Heart left ventricle (tissue), 16 donors: Measurements from ENCODE around the gene ALDOA. TPM values are rescaled to one million over a fixed set of nuclear protein-coding genes. Genes with fewer than 3 reads are reported as not detected.
A peak's percentile ranks its signal among the peaks of the same experiment; 100 is the strongest.

ENCODE experiments used
- ATAC-seq, 4 donors: fragments of 200-7000 bp; cut with Tn5 transposase; one replicate each; pipeline ENCODE4 v1.9.1; 2020 to 2022; ENCODE audit warnings: moderate library complexity in 4 of 4, mild to moderate bottlenecking in 3 of 4, moderate number of reproducible peaks in 1 of 4
- DNase-seq, 5 donors: peaks; one replicate each; pipeline ENCODE4 v3.0.0-alpha.2; 2020
- H3K27ac ChIP-seq, 12 donors: fragments of 200-600 bp; sonication (generic) in 4 of 12; one replicate each; pipeline versions ENCODE4 v1.5.0 to v1.8.0; 2016 to 2022; ENCODE audit warnings: mild to moderate bottlenecking in 2 of 12
- H3K27me3 ChIP-seq, 9 donors: fragments of 200-600 bp; sonication (generic) in 2 of 9; one replicate each; pipeline versions ENCODE4 v1.5.1 to v1.8.0; 2016 to 2022; ENCODE audit warnings: mild to moderate bottlenecking in 3 of 9
- H3K36me3 ChIP-seq, 9 donors: fragments of 200-600 bp; sonication (generic) in 2 of 9; one replicate each; pipeline versions ENCODE4 v1.5.0 to v1.8.0; 2018 to 2022; ENCODE audit warnings: mild to moderate bottlenecking in 2 of 9
- H3K4me1 ChIP-seq, 12 donors: fragments of 200-600 bp; sonication (generic) in 4 of 12; one replicate each; pipeline versions ENCODE4 v1.5.0 to v1.8.0; 2016 to 2022; ENCODE audit warnings: mild to moderate bottlenecking in 3 of 12
- H3K4me3 ChIP-seq, 12 donors: fragments of 200-600 bp; sonication (generic) in 4 of 12; one replicate each; pipeline versions ENCODE4 v1.5.0 to v1.8.0; 2017 to 2022; ENCODE audit warnings: mild to moderate bottlenecking in 9 of 12, moderate library complexity in 4 of 12
- H3K9me3 ChIP-seq, 12 donors: fragments of 200-600 bp; sonication (generic) in 4 of 12; one replicate each; pipeline versions ENCODE4 v1.5.0 to v1.8.0; 2016 to 2022; ENCODE audit warnings: mild to moderate bottlenecking in 1 of 12
- POLR2A ChIP-seq, 2 donors: fragments of 450-650 bp; IDR thresholded peaks; one replicate each; pipeline ENCODE4 v1.6.1; 2017; ENCODE audit warnings: antibody characterized with exemption in 2 of 2, mild to moderate bottlenecking in 2 of 2, moderate library complexity in 2 of 2
- WGBS, 4 donors: extraction: QIAGEN DNeasy Blood & Tissue Kit in 2 of 4; methylation state at CpG; one replicate each; pipeline versions ENCODE4 v1.1.5 to v1.1.7; 2013 to 2018; 5-methylcytosine and 5-hydroxymethylcytosine counted together
- intact Hi-C, 10 donors: fragments of 100-400 bp; cut with DNase I; formaldehyde crosslinking; loops; one replicate each; pipeline versions ENCODE4 v1.11.1 to v1.14.2; 2022
- polyA plus RNA-seq, 2 donors: library from polyadenylated mRNA; stranded (reverse); fragments of 200-250 nt; gene quantifications; one replicate each; pipeline ENCODE4 v1.2.3, GENCODE V29; 2013
- total RNA-seq, 9 donors: library from RNA; depleted of rRNA in 2 of 9; stranded (reverse); fragments of >200 nt in 2 of 9; fragmentation: NEBNext Ultra II Directional in 3 of 9; extraction: Animal tissue kit (Norgen Biotek cat#: 25700) in 3 of 9; gene quantifications; one replicate each; pipeline versions ENCODE4 v1.1.0 to v1.2.4, GENCODE V29; 2016 to 2023
- TF ChIP-seq, protein P1 (sequence below), 12 donors: fragments of 200-600 bp; sonication (generic) in 4 of 12; IDR thresholded peaks; one replicate each; pipeline versions ENCODE4 v1.5.0 to v1.8.0; 2018 to 2022; ENCODE audit warnings: antibody characterized with exemption in 12 of 12, mild to moderate bottlenecking in 5 of 12
- donor health status: ischemic (EF 13 %, LVEDD 7.1; RV severe dilation, severe dysfunction).
- donor health status: healthy with polysubstance abuse.
- donor health status: DM: no; HTN: yes; CAD: no.
- donor health status: DM: no; HTN: no; CAD: no.
- donor health status: ischemic (EF 25% LVEDD 6.9; RV normal size, moderate dysfunction).
- donor health status: ischemic (EF 25% LVEDD 5.7; RV mildly dilated, moderate dysfunction).
- donor health status: healthy.
- donor health status: DM: yes; HTN: yes; CAD: no.
- donor health status: ischemic (EF 35%, LVEDD 5.7; RV mildly dilated, moderate dysfunction).
- donor health status: nonischemic (EF 11% LVEDD 7.7; RV severe dilation, severe dysfunction).
- donor health status: DM: yes; HTN: yes; CAD: no.
- donor health status: PGD.
- donor health status: ischemic (EF 29% LVEDD 5.4; RV normal size, mild dysfunction).
- donor health status: nonischemic (EF 23%, LVEDD 6.1; RV moderate dilation, normal function).

The ALDOA gene
- total and polyA plus RNA-seq, 11 donors: 2,585 to 5,076 (median 3,542) TPM

DNA sequence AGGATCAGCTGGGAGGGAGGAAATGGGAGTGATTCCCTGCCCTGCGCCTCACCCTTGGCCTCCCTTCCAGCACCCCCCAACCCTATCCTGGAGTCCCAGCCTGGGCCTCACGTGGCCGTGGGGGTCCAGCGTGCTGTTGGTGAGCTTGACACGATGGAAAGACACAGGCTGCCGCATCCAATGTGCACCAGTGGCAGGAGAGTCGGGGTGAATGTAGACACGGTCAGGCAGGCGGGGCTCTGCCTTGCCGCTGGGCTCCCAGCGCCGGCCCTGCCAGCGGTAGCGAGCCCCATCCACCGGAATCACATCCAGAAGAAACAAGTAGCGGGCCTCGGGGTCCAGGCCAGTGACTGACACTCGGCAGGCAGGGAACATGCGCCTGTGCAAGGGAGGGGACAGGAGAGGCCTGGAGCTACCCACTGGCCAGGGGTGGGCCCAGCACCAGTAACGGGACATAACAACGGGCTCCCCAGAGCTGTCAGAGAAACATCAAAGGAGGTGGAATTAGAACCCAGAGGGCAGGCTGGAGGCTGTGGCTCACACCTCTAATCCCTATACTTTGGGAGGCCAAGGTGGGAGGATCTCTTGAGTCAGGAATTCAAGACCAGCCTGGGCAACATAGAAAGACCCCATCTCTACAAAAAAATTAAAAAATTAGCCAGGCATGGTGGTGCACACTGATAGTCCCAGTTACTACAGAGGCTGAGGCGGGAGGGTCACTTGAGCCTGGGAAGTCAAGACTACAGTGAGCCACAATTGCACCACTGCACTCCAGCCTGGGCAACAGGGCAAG lies 23.5 kb downstream of the ALDOA start:
- peaks cover 0 to 31% (median 22%) of the 10 kb centered on the region in 9 donors for H3K36me3 ChIP-seq
- peak overlapping the region in 1 of 12 donors; percentile 15 for H3K27ac ChIP-seq
- DNase-seq (peak in 1 of 5 donors; percentile 60), ATAC-seq (no peak)
- H3K27me3 ChIP-seq: no peaks in the 10 kb centered on the region
- H3K9me3 ChIP-seq: no peaks in the 10 kb centered on the region
- 82 to 85% (median 83%) methylated on average over 22 of the region's 22 CpGs for WGBS, 4 donors
- no peak overlapping the region for H3K4me3 ChIP-seq
- intact Hi-C loops: loop anchor here in 1 of 10 donors (5.0 kb wide), 1 partner anchor 318 kb away; the partner anchor contains the start of gene ZNF771
- peaks cover 0 to 66% (median 26%) of the 10 kb centered on the region in 12 donors for H3K4me1 ChIP-seq
- TF ChIP-seq, protein P1, sequence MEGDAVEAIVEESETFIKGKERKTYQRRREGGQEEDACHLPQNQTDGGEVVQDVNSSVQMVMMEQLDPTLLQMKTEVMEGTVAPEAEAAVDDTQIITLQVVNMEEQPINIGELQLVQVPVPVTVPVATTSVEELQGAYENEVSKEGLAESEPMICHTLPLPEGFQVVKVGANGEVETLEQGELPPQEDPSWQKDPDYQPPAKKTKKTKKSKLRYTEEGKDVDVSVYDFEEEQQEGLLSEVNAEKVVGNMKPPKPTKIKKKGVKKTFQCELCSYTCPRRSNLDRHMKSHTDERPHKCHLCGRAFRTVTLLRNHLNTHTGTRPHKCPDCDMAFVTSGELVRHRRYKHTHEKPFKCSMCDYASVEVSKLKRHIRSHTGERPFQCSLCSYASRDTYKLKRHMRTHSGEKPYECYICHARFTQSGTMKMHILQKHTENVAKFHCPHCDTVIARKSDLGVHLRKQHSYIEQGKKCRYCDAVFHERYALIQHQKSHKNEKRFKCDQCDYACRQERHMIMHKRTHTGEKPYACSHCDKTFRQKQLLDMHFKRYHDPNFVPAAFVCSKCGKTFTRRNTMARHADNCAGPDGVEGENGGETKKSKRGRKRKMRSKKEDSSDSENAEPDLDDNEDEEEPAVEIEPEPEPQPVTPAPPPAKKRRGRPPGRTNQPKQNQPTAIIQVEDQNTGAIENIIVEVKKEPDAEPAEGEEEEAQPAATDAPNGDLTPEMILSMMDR (IDR thresholded peaks at IDR 0.05): no peak
- TF ChIP-seq POLR2A (IDR thresholded peaks at IDR 0.05): no peak

DNA sequence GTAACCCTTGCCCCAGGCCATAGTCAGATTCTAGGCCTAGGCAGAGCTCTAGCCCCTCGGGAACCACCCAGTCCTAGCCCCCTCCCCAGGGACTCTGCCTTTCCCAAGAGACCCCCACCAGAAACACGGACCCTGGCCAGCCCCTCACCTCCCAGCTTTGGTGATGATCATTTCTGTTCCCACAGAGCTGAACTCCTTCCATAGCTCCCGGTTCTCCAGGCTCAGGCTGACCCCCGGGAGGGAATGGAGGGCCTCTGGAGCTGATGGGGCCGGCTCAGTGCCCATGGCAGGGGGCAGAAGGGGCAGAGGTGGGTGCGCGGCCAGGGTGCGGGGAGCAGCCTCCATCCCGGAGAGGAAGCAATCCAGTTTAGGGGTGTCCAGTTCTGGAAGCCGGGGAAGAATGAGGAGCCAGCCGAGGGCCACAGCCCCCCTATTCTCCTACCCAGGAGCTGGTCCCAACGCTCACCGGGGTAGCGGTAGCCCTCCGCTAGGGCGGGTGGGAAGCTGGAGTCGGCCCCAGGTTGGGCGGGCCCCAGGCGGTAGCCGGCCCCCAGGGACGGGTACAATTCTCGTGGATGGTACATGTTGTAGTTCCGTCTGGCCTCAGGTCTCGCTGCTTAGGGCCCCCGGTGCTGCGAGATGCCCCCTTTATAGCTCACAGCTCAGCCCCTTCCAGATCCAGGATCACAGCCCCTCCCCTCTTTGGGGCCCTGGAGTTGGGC lies 25.2 kb downstream of the ALDOA start:
- peak overlapping the region in 10 of 12 donors; percentile 41 to 66 (median 58) for H3K4me3 ChIP-seq
- H3K4me1 ChIP-seq: peaks cover 4 to 72% (median 39%) of the 10 kb centered on the region in 12 donors
- TF ChIP-seq, protein P1 (IDR thresholded peaks at IDR 0.05): no peak
- no peak for TF ChIP-seq POLR2A (IDR thresholded peaks at IDR 0.05)
- intact Hi-C loops: loop anchor here in 5 of 10 donors (2.0 to 10.0 kb wide), 6 partner anchors 14 to 324 kb away; partner anchors contain the start of genes ZNF771 (in 2 of the 5), CD2BP2 (in 1 of the 5) and TLCD3B (in 1 of the 5)
- DNase-seq (peak in 1 of 5 donors; percentile 62), ATAC-seq (no peak)
- no peaks in the 10 kb centered on the region for H3K27me3 ChIP-seq
- peak overlapping the region in 11 of 12 donors; percentile 9 to 94 (median 87) for H3K27ac ChIP-seq
- H3K36me3 ChIP-seq: peaks cover 0 to 25% (median 15%) of the 10 kb centered on the region in 9 donors
- WGBS, 4 donors: 72 to 81% (median 74%) methylated on average over 13 to 26 of the region's 26 CpGs
- no peaks in the 10 kb centered on the region for H3K9me3 ChIP-seq

DNA sequence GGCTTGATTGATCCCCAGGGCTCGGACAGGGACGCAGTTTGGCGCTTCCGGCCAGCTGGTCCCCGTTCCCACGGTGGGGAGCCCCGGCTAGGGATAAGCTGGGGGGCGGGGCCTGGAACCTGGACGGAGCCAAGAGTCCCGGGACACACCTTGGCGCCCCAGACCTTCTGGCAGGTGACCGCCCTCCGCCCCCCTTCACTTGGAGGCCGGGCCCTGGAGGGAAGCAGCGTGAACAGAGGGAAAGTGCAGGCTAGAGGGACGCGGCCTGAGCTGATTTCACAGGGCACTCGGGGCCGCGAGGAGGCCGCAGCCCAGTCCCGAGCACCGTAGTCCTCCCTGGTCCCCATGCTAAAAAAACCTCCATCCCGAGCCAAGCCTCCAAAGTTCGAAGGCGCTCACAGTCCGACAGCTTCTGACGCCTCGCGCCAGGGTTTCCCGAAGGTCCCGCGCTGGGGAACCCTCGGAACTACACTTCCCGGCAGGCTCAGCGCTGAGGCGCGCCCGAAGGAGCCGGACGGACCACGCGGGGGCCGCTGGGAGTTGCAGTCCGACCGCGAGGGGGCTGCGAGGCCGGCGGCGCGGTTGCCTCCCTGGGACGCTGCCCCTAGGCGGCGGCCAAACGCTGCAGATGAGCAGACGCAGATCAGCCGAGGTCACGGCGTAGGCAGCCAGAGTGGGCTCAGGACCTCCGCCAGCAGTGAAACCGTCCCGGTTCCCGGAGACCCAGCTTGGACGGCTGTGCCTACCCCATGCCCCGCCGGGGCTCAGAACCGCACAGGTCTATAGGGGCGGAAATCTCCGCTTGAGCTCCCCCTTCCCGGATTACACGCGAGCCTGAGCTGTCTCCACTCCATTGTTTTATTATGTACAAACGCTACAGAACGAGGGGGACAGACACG lies 26.2 kb downstream of the ALDOA start, which contains the start of gene TBX6:
Gene TBX6, minus strand, starts transcription at position 451 of the 899 bp plus-strand sequence. CDS start 731 bp downstream, outside the sequence.
- H3K4me3 ChIP-seq: peak within 1 kb of the TSS; percentile 24 to 66 (median 56)
- DNase-seq: peak; percentile 94 to 98 (median 95)
- TF ChIP-seq, protein P1 (IDR thresholded peaks at IDR 0.05): peak; percentile 63 to 95 (median 72)
- TF ChIP-seq POLR2A (IDR thresholded peaks at IDR 0.05): peak in 1 of 2 donors; percentile 51
- H3K27me3 ChIP-seq: no peaks in the 10 kb centered on the region
- H3K9me3 ChIP-seq: peaks cover 0 to 4% (median under 1%) of the 10 kb centered on the region in 12 donors
- H3K4me1 ChIP-seq: peaks cover 4 to 69% (median 41%) of the 10 kb centered on the region in 12 donors
- peak; percentile 83 to 91 (median 90) for ATAC-seq
- H3K27ac ChIP-seq: peak within 1 kb of the TSS; percentile 34 to 95 (median 88)
- intact Hi-C loops: loop anchor here in 5 of 10 donors (1.0 to 10.0 kb wide), 7 partner anchors 15 to 323 kb away; partner anchors contain the start of genes ZNF771 (in 2 of the 5), ALDOA (in 1 of the 5), CD2BP2 (in 1 of the 5) and TLCD3B (in 1 of the 5)
- peaks cover 0 to 25% (median 14%) of the 10 kb centered on the region in 9 donors for H3K36me3 ChIP-seq
- WGBS, 4 donors: 1 to 2% (median 1%) methylated on average over 39 to 76 of the region's 76 CpGs
